ENCODE measurements around the gene SHB. TPM values are rescaled to one million over a fixed set of nuclear protein-coding genes. Genes with fewer than 3 reads are reported as not detected.

SHB gene
- total and polyA plus RNA-seq, 4 donors: 6.2 to 16.1 (median 11.6) TPM

DNA sequence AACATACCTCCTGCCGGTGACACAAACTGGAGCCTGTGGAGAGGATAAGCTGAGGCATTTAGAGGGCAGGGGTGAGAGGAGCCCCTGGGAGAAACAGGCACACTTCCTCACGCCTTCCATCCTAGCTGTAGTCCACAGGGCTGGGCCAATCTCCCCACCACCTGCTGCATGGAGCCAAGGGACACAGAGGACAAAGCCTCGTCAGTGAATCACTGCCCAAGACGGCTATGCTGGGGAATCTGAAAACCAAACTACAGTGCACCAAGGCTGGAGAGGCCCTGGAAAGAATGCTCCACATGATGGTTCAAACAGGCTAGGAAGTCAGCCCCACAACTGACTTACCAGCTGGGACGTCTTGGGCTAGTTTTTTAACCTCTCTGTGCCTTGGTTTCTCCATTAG lies 57.0 kb downstream of the SHB start:
- DNase-seq (ENCODE audit: low read depth in 4 of 6, low spot score in 6 of 6): no peak
- no peaks in the 10 kb centered on the region for H3K27me3 ChIP-seq (ENCODE audit: control insufficient read depth, insufficient read depth, low read length)
- H3K9me3 ChIP-seq (ENCODE audit: control insufficient read depth, insufficient read depth, low read length): no peaks in the 10 kb centered on the region
- peaks cover 14% of the 10 kb centered on the region for H3K36me3 ChIP-seq (ENCODE audit: control insufficient read depth, insufficient read depth, low read length)
- H3K4me3 ChIP-seq (ENCODE audit: low read depth, low read length): no peak overlapping the region
- 74% methylated on average over 4 of the region's 5 CpGs for WGBS (ENCODE audit: insufficient coverage)
- no peak overlapping the region for H3K27ac ChIP-seq (ENCODE audit: low read depth, low read length)
- peaks cover 41% of the 10 kb centered on the region for H3K4me1 ChIP-seq (ENCODE audit: control insufficient read depth, insufficient read depth, low read length)

DNA sequence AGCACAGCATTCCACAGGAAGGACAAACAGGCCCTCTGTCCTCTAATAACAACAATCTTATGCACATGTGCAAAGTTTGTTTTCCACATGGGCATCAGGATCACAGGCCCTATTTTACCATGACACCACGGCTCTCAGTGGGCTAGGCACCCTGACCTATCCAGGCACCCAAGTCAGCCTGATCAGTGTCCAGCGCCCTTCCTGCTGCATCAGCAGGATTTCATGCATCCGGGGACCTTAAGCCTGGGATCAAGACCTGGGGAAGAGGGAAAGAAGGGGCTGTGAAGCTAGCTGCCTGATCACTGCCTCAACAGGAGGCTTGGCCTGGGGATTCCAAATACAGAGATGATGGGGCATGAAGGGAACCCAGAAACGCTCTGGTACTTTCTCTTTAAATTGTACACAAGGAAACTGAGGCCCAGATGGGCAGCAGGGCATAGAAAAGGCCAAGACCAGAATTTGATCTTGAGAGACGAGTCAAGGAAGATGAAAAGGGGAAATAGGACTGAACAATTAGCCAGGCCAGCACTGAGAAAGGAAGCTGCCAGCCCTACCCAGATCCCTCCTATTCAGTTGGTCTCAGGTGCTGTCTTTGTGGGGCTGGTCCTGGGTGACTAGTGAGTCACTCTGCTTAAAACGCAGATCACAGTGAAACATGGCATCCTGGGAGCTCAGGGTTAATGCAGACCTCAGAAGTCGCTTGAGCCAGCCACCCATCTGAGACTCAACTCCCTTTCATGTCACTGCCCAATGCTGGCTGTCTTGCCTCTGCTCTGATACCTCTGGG lies 57.9 kb downstream of the SHB start:
- Histone ChIP-seq H3K36me3 (ENCODE audit: control insufficient read depth, insufficient read depth, low read length) (peaks cover 14% of the 10 kb centered on the region), H3K9me3 (ENCODE audit: control insufficient read depth, insufficient read depth, low read length) (no peaks in the 10 kb centered on the region), H3K27ac (ENCODE audit: low read depth, low read length) (no peak overlapping the region), H3K4me1 (ENCODE audit: control insufficient read depth, insufficient read depth, low read length) (peaks cover 41% of the 10 kb centered on the region), H3K4me3 (ENCODE audit: low read depth, low read length) (no peak overlapping the region), H3K27me3 (ENCODE audit: control insufficient read depth, insufficient read depth, low read length) (no peaks in the 10 kb centered on the region)
- WGBS (ENCODE audit: insufficient coverage): 93% methylated on average over 5 of the region's 7 CpGs
- DNase-seq (ENCODE audit: low read depth in 4 of 6, low spot score in 6 of 6): no peak

DNA sequence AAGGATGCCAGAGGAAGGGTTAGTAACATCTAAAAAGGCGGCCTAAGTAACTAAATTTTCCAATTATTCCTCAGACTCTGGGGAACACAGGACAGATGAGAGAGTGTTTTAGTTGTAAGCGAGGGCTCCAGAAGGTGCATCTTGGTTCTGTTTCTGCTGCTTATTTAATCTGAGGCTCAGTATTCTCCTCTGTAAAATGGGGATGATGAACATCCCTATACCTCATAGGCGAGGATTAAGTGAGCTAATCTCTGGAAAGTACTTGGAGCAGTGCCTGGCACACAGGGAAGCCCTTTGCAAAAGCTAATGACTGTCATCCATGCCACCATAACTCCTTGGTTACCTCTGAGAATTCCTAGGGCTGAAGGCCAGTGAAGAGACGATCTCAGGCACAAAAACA lies 59.0 kb downstream of the SHB start:
- peaks cover 12% of the 10 kb centered on the region for H3K36me3 ChIP-seq (ENCODE audit: control insufficient read depth, insufficient read depth, low read length)
- H3K27ac ChIP-seq (ENCODE audit: low read depth, low read length): no peak overlapping the region
- no peak for DNase-seq (ENCODE audit: low read depth in 4 of 6, low spot score in 6 of 6)
- H3K27me3 ChIP-seq (ENCODE audit: control insufficient read depth, insufficient read depth, low read length): no peaks in the 10 kb centered on the region
- 67% methylated on average over 1 of the region's 4 CpGs for WGBS (ENCODE audit: insufficient coverage)
- no peak overlapping the region for H3K4me3 ChIP-seq (ENCODE audit: low read depth, low read length)
- H3K4me1 ChIP-seq (ENCODE audit: control insufficient read depth, insufficient read depth, low read length): peaks cover 40% of the 10 kb centered on the region
- no peaks in the 10 kb centered on the region for H3K9me3 ChIP-seq (ENCODE audit: control insufficient read depth, insufficient read depth, low read length)

DNA sequence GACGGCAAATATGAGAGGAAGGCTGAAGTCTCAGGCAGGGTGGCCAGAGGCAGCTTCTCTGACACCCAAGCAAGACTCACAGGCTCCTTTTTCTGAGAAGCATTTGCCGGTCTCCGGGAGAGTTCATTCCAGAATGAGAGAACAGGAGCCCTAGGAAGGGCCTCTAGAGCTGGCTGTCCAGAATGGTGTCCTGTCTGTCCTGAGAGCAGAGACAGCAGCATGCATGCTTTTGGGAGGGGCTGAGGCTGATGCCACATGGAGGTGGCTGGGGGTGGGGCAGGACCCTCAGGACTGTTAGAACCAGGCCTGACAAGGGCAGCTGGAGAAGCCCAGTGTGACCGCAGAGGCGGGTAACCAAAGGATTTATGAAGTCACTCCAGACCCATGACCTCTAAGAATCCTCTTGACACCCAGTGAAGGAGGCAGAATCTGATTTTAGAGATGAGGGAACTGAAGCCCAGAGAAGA lies 60.0 kb downstream of the SHB start:
- 81% methylated on average over 3 of the region's 5 CpGs for WGBS (ENCODE audit: insufficient coverage)
- H3K36me3 ChIP-seq (ENCODE audit: control insufficient read depth, insufficient read depth, low read length): peaks cover 13% of the 10 kb centered on the region
- no peak for DNase-seq (ENCODE audit: low read depth in 4 of 6, low spot score in 6 of 6)
- H3K4me1 ChIP-seq (ENCODE audit: control insufficient read depth, insufficient read depth, low read length): peaks cover 46% of the 10 kb centered on the region
- H3K4me3 ChIP-seq (ENCODE audit: low read depth, low read length): no peak overlapping the region
- H3K27me3 ChIP-seq (ENCODE audit: control insufficient read depth, insufficient read depth, low read length): no peaks in the 10 kb centered on the region
- no peak overlapping the region for H3K27ac ChIP-seq (ENCODE audit: low read depth, low read length)
- H3K9me3 ChIP-seq (ENCODE audit: control insufficient read depth, insufficient read depth, low read length): no peaks in the 10 kb centered on the region

DNA sequence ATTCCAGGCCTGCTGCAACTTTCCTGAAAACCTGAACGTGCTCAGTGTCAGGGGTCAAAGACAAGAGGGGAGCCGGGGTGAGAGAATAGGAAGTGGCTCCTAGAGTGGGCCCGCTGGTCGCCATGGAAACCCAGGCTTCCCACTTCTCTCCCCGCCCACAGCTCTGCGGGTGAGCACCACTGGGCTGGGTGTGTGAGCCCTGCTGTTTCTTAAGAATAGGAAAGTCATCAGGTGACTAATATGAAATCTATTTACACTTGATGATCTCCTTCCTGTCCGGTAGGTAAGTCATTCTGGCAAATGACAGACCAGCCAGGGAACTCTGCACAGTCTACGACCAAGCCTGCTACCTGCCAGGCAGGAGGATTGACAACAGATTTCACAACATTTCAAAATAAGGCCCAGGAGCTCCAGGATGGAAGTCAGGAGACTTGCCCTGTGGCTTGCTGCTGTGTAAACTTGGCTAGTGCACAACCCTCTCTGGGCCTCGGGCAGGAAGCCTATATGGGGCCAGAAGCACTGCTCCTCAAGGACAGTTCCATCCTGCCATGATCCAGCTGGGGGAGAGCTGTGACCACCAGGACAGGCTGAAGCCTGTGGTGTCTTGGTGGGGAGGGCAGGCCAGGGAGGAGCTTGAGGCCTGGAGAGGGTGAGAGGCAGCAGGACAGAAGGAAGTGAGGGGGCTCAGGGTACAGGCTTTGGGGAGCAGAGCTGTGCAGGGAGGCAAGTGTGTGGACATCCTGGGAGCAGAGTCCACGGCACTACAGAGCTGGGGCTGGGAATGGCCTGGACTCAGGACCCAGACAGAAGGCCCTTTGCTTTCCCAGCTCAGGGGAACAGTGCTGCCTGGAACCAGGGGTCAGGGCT lies 60.6 kb downstream of the SHB start:
- 59% methylated on average over 8 of the region's 10 CpGs for WGBS (ENCODE audit: insufficient coverage)
- Histone ChIP-seq H3K36me3 (ENCODE audit: control insufficient read depth, insufficient read depth, low read length) (peaks cover 12% of the 10 kb centered on the region), H3K4me3 (ENCODE audit: low read depth, low read length) (no peak overlapping the region), H3K27me3 (ENCODE audit: control insufficient read depth, insufficient read depth, low read length) (no peaks in the 10 kb centered on the region), H3K27ac (ENCODE audit: low read depth, low read length) (no peak overlapping the region), H3K9me3 (ENCODE audit: control insufficient read depth, insufficient read depth, low read length) (no peaks in the 10 kb centered on the region), H3K4me1 (ENCODE audit: control insufficient read depth, insufficient read depth, low read length) (peaks cover 47% of the 10 kb centered on the region)
- DNase-seq (ENCODE audit: low read depth in 4 of 6, low spot score in 6 of 6): no peak

DNA sequence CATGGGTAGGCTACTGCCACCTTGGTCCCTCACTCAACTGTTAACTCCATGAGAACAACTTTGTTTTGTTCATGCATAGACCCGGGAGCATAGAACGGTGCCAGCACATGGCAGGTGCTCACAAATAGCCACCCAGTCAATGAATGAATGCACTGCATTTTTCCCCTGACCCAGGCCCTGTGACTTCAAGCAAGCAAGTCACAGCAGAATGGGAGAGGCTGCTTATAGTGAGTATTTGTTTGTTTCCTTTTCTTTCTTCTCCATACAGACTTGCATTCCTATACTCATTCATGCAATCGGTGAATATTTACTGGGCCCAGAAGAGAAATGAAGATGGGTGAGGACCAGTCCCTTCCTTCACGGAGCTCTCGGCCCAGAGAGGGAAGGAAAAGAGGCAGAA lies 62.0 kb downstream of the SHB start:
- H3K27ac ChIP-seq (ENCODE audit: low read depth, low read length): no peak overlapping the region
- peaks cover 47% of the 10 kb centered on the region for H3K4me1 ChIP-seq (ENCODE audit: control insufficient read depth, insufficient read depth, low read length)
- DNase-seq (ENCODE audit: low read depth in 4 of 6, low spot score in 6 of 6): no peak
- H3K36me3 ChIP-seq (ENCODE audit: control insufficient read depth, insufficient read depth, low read length): peaks cover 14% of the 10 kb centered on the region
- WGBS (ENCODE audit: insufficient coverage): 57% methylated on average over 4 of the region's 5 CpGs
- no peaks in the 10 kb centered on the region for H3K27me3 ChIP-seq (ENCODE audit: control insufficient read depth, insufficient read depth, low read length)
- H3K9me3 ChIP-seq (ENCODE audit: control insufficient read depth, insufficient read depth, low read length): no peaks in the 10 kb centered on the region
- H3K4me3 ChIP-seq (ENCODE audit: low read depth, low read length): no peak overlapping the region

DNA sequence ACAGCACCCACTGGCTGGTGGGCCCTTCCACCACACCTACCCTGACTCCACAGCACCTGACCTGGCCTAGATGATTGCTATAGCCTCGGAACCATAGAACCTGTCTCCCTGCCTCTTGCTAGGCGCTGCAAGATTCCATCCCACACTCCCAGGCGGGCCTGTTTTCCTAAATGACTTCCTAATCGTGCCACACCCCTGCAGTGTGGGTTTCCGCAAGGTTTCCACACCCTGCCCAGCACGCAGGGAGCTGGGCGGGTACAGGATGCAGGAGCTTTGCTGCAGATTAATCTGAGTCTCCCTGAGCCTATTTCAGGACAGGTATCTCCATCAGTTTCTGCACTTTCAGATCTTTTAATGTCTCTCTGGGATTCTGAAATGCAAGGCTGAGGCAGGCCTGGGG lies 62.9 kb downstream of the SHB start:
- H3K36me3 ChIP-seq (ENCODE audit: control insufficient read depth, insufficient read depth, low read length): peaks cover 12% of the 10 kb centered on the region
- peaks cover 47% of the 10 kb centered on the region for H3K4me1 ChIP-seq (ENCODE audit: control insufficient read depth, insufficient read depth, low read length)
- H3K27me3 ChIP-seq (ENCODE audit: control insufficient read depth, insufficient read depth, low read length): no peaks in the 10 kb centered on the region
- H3K4me3 ChIP-seq (ENCODE audit: low read depth, low read length): no peak overlapping the region
- no peak for DNase-seq (ENCODE audit: low read depth in 4 of 6, low spot score in 6 of 6)
- no peaks in the 10 kb centered on the region for H3K9me3 ChIP-seq (ENCODE audit: control insufficient read depth, insufficient read depth, low read length)
- H3K27ac ChIP-seq (ENCODE audit: low read depth, low read length): no peak overlapping the region
- WGBS (ENCODE audit: insufficient coverage): 79% methylated on average over 7 of the region's 7 CpGs

DNA sequence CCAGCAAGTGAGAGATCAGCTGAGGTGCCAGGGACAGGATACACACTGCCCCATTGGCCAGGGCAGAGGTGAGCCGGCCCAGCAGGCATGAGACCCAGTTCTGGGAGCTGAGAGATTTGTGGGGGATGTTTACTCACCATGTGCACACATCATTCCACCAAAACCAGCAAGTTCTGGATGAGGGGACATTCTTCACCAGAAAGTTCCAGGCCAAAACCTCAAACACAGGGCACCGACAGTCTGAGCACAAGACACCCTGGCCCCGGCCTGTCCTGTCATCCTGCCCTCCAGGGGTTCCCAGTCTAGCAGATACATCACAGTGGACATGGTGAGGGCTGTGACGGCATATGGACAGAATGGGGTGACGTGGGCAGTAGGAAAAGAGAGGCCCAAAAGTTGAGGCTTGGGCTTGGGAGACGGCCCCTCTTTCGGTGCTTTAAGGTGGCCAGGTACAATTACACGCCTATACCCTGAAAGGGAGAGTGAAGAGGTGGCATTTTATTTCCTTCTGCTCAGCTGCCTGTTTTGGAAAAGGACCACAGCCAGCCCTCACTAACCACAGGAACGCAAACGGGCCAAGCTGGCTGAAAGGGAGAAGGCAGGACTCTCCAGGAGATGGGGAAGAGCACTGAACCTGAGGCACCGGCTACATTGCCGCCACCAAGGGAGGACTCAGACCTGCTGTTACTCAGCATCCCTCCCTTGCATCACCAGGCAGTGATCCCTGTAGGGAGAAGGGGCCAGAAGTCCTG lies 64.0 kb downstream of the SHB start:
- WGBS (ENCODE audit: insufficient coverage): 96% methylated on average over 7 of the region's 12 CpGs
- no peak for DNase-seq (ENCODE audit: low read depth in 4 of 6, low spot score in 6 of 6)
- Histone ChIP-seq H3K36me3 (ENCODE audit: control insufficient read depth, insufficient read depth, low read length) (peaks cover 12% of the 10 kb centered on the region), H3K9me3 (ENCODE audit: control insufficient read depth, insufficient read depth, low read length) (no peaks in the 10 kb centered on the region), H3K4me3 (ENCODE audit: low read depth, low read length) (no peak overlapping the region), H3K27me3 (ENCODE audit: control insufficient read depth, insufficient read depth, low read length) (no peaks in the 10 kb centered on the region), H3K4me1 (ENCODE audit: control insufficient read depth, insufficient read depth, low read length) (peaks cover 49% of the 10 kb centered on the region), H3K27ac (ENCODE audit: low read depth, low read length) (no peak overlapping the region)

DNA sequence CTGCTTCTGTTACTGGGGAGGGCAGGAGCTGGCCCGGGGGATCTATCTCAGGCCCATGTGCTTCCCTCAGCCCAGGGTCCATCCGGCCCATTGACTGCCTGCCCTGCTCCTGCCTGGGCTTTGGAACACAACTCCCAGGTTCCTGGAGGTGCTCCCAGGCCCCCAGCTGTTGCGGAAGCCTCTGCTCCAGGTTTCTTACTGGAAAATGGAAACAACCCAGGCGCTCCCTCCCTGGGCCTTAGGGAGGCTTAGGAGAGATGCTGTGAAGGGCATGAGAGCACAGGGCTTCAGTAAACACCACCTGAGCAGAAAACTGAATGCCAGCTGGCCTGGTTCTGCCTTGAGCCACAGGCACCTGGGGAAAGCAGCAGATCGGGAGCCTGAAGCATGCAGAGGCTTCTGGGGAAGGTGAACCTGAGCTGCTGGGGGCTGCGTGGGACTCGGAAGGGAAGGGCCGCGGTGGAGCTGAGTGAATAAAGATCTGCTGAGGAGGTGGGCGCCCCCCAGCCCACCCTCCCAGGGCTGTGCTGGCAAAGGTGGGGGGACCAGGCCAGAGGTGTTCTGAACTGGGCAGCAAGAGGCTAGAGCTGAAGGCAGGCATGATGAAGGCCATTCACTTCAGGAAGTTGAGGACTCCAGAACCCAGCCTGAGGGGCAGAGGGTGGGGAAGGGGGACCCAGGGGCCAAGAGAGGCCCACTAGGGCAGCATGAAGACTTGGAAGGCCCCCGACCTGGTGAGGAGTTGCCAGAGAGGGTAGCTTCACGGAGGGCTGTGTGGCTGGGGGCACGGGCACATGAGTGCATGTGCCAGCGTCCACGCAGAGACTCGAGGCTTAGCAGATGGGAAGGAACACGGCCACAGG lies 64.8 kb downstream of the SHB start:
- 85% methylated on average over 17 of the region's 17 CpGs for WGBS (ENCODE audit: insufficient coverage)
- Histone ChIP-seq H3K9me3 (ENCODE audit: control insufficient read depth, insufficient read depth, low read length) (no peaks in the 10 kb centered on the region), H3K27ac (ENCODE audit: low read depth, low read length) (no peak overlapping the region)

More for the DNA sequence above, 64.8 kb downstream of the SHB start:
- Histone ChIP-seq H3K4me1 (ENCODE audit: control insufficient read depth, insufficient read depth, low read length) (peaks cover 54% of the 10 kb centered on the region), H3K4me3 (ENCODE audit: low read depth, low read length) (no peak overlapping the region), H3K36me3 (ENCODE audit: control insufficient read depth, insufficient read depth, low read length) (peaks cover 12% of the 10 kb centered on the region), H3K27me3 (ENCODE audit: control insufficient read depth, insufficient read depth, low read length) (no peaks in the 10 kb centered on the region)
- DNase-seq (ENCODE audit: low read depth in 4 of 6, low spot score in 6 of 6): no peak

Data from spinal cord (tissue), 10 donors.